B cell (primary cell): ENCODE data around the gene SHMT2. TPM values are rescaled to one million over a fixed set of nuclear protein-coding genes. Genes with fewer than 3 reads are reported as not detected.

Experiments used
- ATAC-seq: fragments of 200-7000 bp; cut with Tn5 transposase; one replicate; pipeline ENCODE4 v1.10.0; 2021; ENCODE audit warnings: low read depth, mild to moderate bottlenecking, moderate number of reproducible peaks, moderate library complexity
- CTCF ChIA-PET: fragments of 350-600 bp; sonication (Branson Sonifier 250); formaldehyde crosslinking; loops from one replicate; lab custom pipeline; 2021; ENCODE audit warnings: antibody characterized with exemption, inconsistent platforms; lab: Charles Lee
- POLR2A ChIA-PET: fragments of 350-600 bp; sonication (Branson Sonifier 250); formaldehyde crosslinking; loops from one replicate; lab custom pipeline; 2021; ENCODE audit warnings: antibody characterized with exemption; lab: Charles Lee
- DNase-seq: peaks from one replicate; pipeline ENCODE4 v3.0.0; 2013
- H2AFZ ChIP-seq: 2 replicates; pipeline ENCODE4 v1.6.1; 2012; ENCODE audit warnings: mild to moderate bottlenecking, low read depth, low read length; ENCODE audit not compliant: insufficient read depth, poor library complexity, severe bottlenecking
- H3K27ac ChIP-seq, 2 donors: 1 replicate in 1 of 2; 2 replicates in 1 of 2; pipeline ENCODE4 v1.5.1; 2012 to 2013; ENCODE audit warnings: low read length in 2 of 2, mild to moderate bottlenecking in 2 of 2, moderate library complexity in 1 of 2
- H3K27me3 ChIP-seq, 4 experiments: fragments of 200-600 bp in 1 of 4; sonication (generic) in 1 of 4; replicated peaks in 1 of 4; 1 replicate in 2 of 4; 2 replicates in 2 of 4; pipeline versions ENCODE4 v1.6.1 to v1.7.0; 2013 to 2016; ENCODE audit warnings: low read length in 3 of 4, mild to moderate bottlenecking in 2 of 4, mixed read lengths in 1 of 4, moderate library complexity in 1 of 4; ENCODE audit not compliant: insufficient read depth in 4 of 4, control insufficient read depth in 3 of 4; ENCODE audit errors: control extremely low read depth in 1 of 4
- H3K36me3 ChIP-seq, 2 experiments: replicated peaks in 1 of 2; 1 replicate in 1 of 2; 2 replicates in 1 of 2; pipeline versions ENCODE4 v1.6.1 to v1.7.1; 2013; ENCODE audit warnings: low read length in 1 of 2; ENCODE audit not compliant: insufficient read depth in 2 of 2, control insufficient read depth in 1 of 2; ENCODE audit errors: control extremely low read depth in 1 of 2, extremely low read depth in 1 of 2
- H3K4me1 ChIP-seq, 2 donors: fragments of 200-600 bp in 1 of 2; sonication (generic) in 1 of 2; 1 replicate in 1 of 2; 2 replicates in 1 of 2; pipeline versions ENCODE4 v1.5.1 to v1.6.1; 2013 to 2017; ENCODE audit warnings: low read length in 2 of 2; ENCODE audit not compliant: control insufficient read depth in 2 of 2, insufficient read depth in 2 of 2
- H3K4me2 ChIP-seq: replicated peaks from 2 replicates; pipeline ENCODE3; 2012; ENCODE audit warnings: mild to moderate bottlenecking, low read depth, low read length; ENCODE audit not compliant: poor library complexity, severe bottlenecking
- H3K4me3 ChIP-seq, 5 experiments: fragments of 200-600 bp in 1 of 5; sonication (generic) in 1 of 5; 1 replicate in 3 of 5; 2 replicates in 2 of 5; pipeline versions ENCODE4 v1.5.1 to v1.7.0; 2011 to 2016; ENCODE audit warnings: low read length in 4 of 5, mild to moderate bottlenecking in 4 of 5, low read depth in 2 of 5, control low read depth in 1 of 5, moderate library complexity in 1 of 5; ENCODE audit not compliant: insufficient read depth in 1 of 5; ENCODE audit errors: control extremely low read depth in 1 of 5, extremely low read depth in 1 of 5
- H3K79me2 ChIP-seq: fragments of 200-600 bp; sonication (generic); one replicate; pipeline ENCODE4 v1.6.0; 2016; ENCODE audit warnings: low read length; ENCODE audit not compliant: control insufficient read depth, insufficient read depth
- H3K9ac ChIP-seq: fragments of 200-600 bp; sonication (generic); 2 replicates; pipeline ENCODE4 v1.6.1; 2017; ENCODE audit warnings: mild to moderate bottlenecking, low read length, moderate library complexity
- H3K9me3 ChIP-seq, 3 donors: one replicate each; pipeline versions ENCODE4 v1.6.1 to v1.7.1; 2013; ENCODE audit warnings: low read length in 2 of 3; ENCODE audit not compliant: control insufficient read depth in 2 of 3, insufficient read depth in 1 of 3; ENCODE audit errors: control extremely low read depth in 1 of 3
- H4K20me1 ChIP-seq: 2 replicates; pipeline ENCODE4 v1.6.0; 2012; ENCODE audit warnings: mild to moderate bottlenecking, low read length; ENCODE audit not compliant: insufficient read depth, control insufficient read depth, poor library complexity, severe bottlenecking
- H3K27ac Mint-ChIP-seq: one replicate; pipeline ENCODE4 v1.8.0; 2021; ENCODE audit warnings: mixed read lengths
- H3K27me3 Mint-ChIP-seq: one replicate; pipeline ENCODE4 v1.8.0; 2021; ENCODE audit warnings: mixed read lengths
- H3K4me1 Mint-ChIP-seq: one replicate; pipeline ENCODE4 v1.8.0; 2021; ENCODE audit warnings: mixed read lengths
- H3K4me3 Mint-ChIP-seq: one replicate; pipeline ENCODE4 v1.8.0; 2021; ENCODE audit warnings: mixed read lengths
- H3K9me3 Mint-ChIP-seq: one replicate; pipeline ENCODE4 v1.8.0; 2022; ENCODE audit warnings: mixed read lengths; ENCODE audit not compliant: insufficient read depth
- CTCF ChIP-seq: fragments of 200-600 bp; IDR thresholded peaks from one replicate; pipeline ENCODE4 v1.8.0; 2022; ENCODE audit warnings: antibody characterized with exemption, mild to moderate bottlenecking
- EZH2 ChIP-seq: IDR thresholded peaks from 2 replicates; pipeline ENCODE4 v1.6.1; 2012; ENCODE audit warnings: borderline replicate concordance, low read depth, mild to moderate bottlenecking, moderate library complexity, low read length; ENCODE audit not compliant: insufficient read depth, poor library complexity, severe bottlenecking
- WGBS: methylation state at CpG from one replicate; pipeline ENCODE4 v1.1.5; 2013; ENCODE audit warnings: missing lambda C conversion rate; ENCODE audit not compliant: insufficient coverage; 5-methylcytosine and 5-hydroxymethylcytosine counted together
- intact Hi-C: fragments of 100-400 bp; cut with micrococcal nuclease; formaldehyde crosslinking; loops from one replicate; pipeline ENCODE4 v1.10.0; 2022
- polyA plus RNA-seq: library from polyadenylated mRNA; depleted of rRNA; stranded (reverse); fragments of >200 nt; gene quantifications from 2 replicates; pipeline ENCODE4 v1.2.3, GENCODE V29; 2012
- total RNA-seq, 2 donors: library from RNA; stranded (reverse); fragments of 120-200 nt in 1 of 2; gene quantifications; 1 replicate in 1 of 2; 2 replicates in 1 of 2; pipeline versions ENCODE4 v1.2.3 to v1.2.4, GENCODE V29; 2013 to 2022

The SHMT2 gene
- total and polyA plus RNA-seq, 2 donors (not counting 1 experiment from before 2014, with no cell fraction given) = 166 to 236 TPM

- H3K4me1 Mint-ChIP-seq = peaks cover 75% of the 10 kb centered on the region
- peak overlapping the region; percentile 85 for H3K4me3 Mint-ChIP-seq
- peaks cover 36% of the 10 kb centered on the region for H3K79me2 ChIP-seq
- DNase-seq (peak; percentile 54), ATAC-seq (no peak)
- peak overlapping the region; percentile 86 for H3K27ac Mint-ChIP-seq
- peak overlapping the region in 3 of 5 experiments; percentile 1 to 39 (median 13) for H3K4me3 ChIP-seq
- peaks cover 0 to 10% of the 10 kb centered on the region in 2 experiments for H3K36me3 ChIP-seq
- CTCF ChIA-PET = interaction anchor here (0.7 to 31.1 kb wide), 6 partner anchors 11 to 251 kb away, joined by 3 to 838 read pairs (median 4); partner anchors contain the start of genes NEMP1 and NXPH4
- H3K4me2 ChIP-seq = peak overlapping the region; percentile 72
- H3K4me1 ChIP-seq = peaks cover 75 to 85% of the 10 kb centered on the region in 2 donors
- H3K27me3 ChIP-seq = peaks cover 0 to 57% (median 35%) of the 10 kb centered on the region in 4 experiments
- H3K9me3 ChIP-seq = peaks cover 0 to 36% (median 0%) of the 10 kb centered on the region in 3 donors
- intact Hi-C loops = loop anchor here (1.0 to 5.0 kb wide), 2 partner anchors 8 to 149 kb away; partner anchors contain the start of gene NEMP1
- POLR2A ChIA-PET = interaction anchor here (0.5 to 7.5 kb wide), 5 partner anchors 10 to 1080 kb away, joined by 3 to 89 read pairs (median 5); partner anchors contain the start of gene NXPH4
- H3K9ac ChIP-seq = peak overlapping the region; percentile 29
- peak overlapping the region; percentile 39 for H2AFZ ChIP-seq
- TF ChIP-seq CTCF (no peak), EZH2 (no peak)
- 7% methylated on average over 20 of the region's 35 CpGs for whole genome bisulfite sequencing
- no peak overlapping the region for H3K27ac ChIP-seq
- H3K27me3 Mint-ChIP-seq = peaks cover 28% of the 10 kb centered on the region
- H4K20me1 ChIP-seq = peaks cover 29% of the 10 kb centered on the region
- no peaks in the 10 kb centered on the region for H3K9me3 Mint-ChIP-seq
Measured at GRCh38 chr12:57226588-57227314, 2.8 kb upstream of the SHMT2 start.
